Fibroblast of skin of scalp (primary cell): ENCODE data around the gene SCYGR5. TPM values are rescaled to one million over a fixed set of nuclear protein-coding genes. Genes with fewer than 3 reads are reported as not detected.
"Not testable (repeated sequence)": the region's sequence is repeated elsewhere in the genome, so short reads cannot be mapped to it uniquely, and the experiment has no call there.

Source experiments
- DNase-seq: peaks from one replicate; pipeline ENCODE4 v3.0.0-alpha.2; 2013
- polyA plus RNA-seq, 2 experiments: library from polyadenylated mRNA; unstranded; fragments of 120-200 nt; gene quantifications; one replicate each; pipeline ENCODE4 v1.2.1, GENCODE V29; 2013; ENCODE audit not compliant: insufficient read length in 2 of 2

The SCYGR5 gene
- polyA plus RNA-seq (2013, experiment 1 of 2; ENCODE audit: insufficient read length): not detected
- polyA plus RNA-seq (2013, experiment 2 of 2; ENCODE audit: insufficient read length): not detected

- not testable (repeated sequence) for DNase-seq
Measured at GRCh38 chr2:227666631-227667170, at the start of gene SCYGR5. TSS of gene SCYGR5 (plus strand) at chr2:227666804. CDS start at chr2:227666804, 0 bp downstream.

GRCh38 chr2:227617316-227618230, 49.0 kb upstream of the SCYGR5 start, which contains the start of gene SCYGR4:
TSS of gene SCYGR4 (plus strand) at chr2:227617498. CDS start at chr2:227617498, 0 bp downstream.
- no peak for DNase-seq

- peak; percentile 58 for DNase-seq
Measured at GRCh38 chr2:227623226-227623625, 43.4 kb upstream of the SCYGR5 start.

- DNase-seq: no peak
Measured at GRCh38 chr2:227625420-227625819, 41.2 kb upstream of the SCYGR5 start.

GRCh38 chr2:227626580-227627151, 39.9 kb upstream of the SCYGR5 start:
- no peak for DNase-seq

GRCh38 chr2:227627769-227628168, 38.8 kb upstream of the SCYGR5 start:
- no peak for DNase-seq

GRCh38 chr2:227629435-227629834, 37.2 kb upstream of the SCYGR5 start:
- no peak for DNase-seq

GRCh38 chr2:227630322-227630721, 36.3 kb upstream of the SCYGR5 start:
- DNase-seq: no peak

- DNase-seq: no peak
Measured at GRCh38 chr2:227632827-227633226, 33.8 kb upstream of the SCYGR5 start.

- DNase-seq: no peak
Measured at GRCh38 chr2:227634201-227634600, 32.4 kb upstream of the SCYGR5 start.

- peak; percentile 8 for DNase-seq
Measured at GRCh38 chr2:227642656-227643055, 23.9 kb upstream of the SCYGR5 start.

- no peak for DNase-seq
Measured at GRCh38 chr2:227643990-227644551, 22.5 kb upstream of the SCYGR5 start.

- DNase-seq: peak; percentile 30
Measured at GRCh38 chr2:227653419-227653818, 13.2 kb upstream of the SCYGR5 start.

- DNase-seq: no peak
Measured at GRCh38 chr2:227654426-227654825, 12.2 kb upstream of the SCYGR5 start.

- peak; percentile 79 for DNase-seq
Measured at GRCh38 chr2:227655454-227655853, 11.2 kb upstream of the SCYGR5 start.

GRCh38 chr2:227657199-227657845, 9.3 kb upstream of the SCYGR5 start:
- DNase-seq: peak; percentile 2

- no peak for DNase-seq
Measured at GRCh38 chr2:227661025-227661649, 5.5 kb upstream of the SCYGR5 start.

GRCh38 chr2:227661827-227662226, 4.8 kb upstream of the SCYGR5 start:
- no peak for DNase-seq

- no peak for DNase-seq
Measured at GRCh38 chr2:227665189-227665940, 1.2 kb upstream of the SCYGR5 start.

- DNase-seq: no peak
Measured at GRCh38 chr2:227671170-227671905, 4.7 kb downstream of the SCYGR5 start.
